HG03442 (cell line): Measurements from ENCODE around the gene TESK2.

Experiments
- ATAC-seq: cut with Tn5 transposase; IDR thresholded peaks from one replicate; pipeline ENCODE4 v1.9.1; 2021; ENCODE audit warnings: mild to moderate bottlenecking, moderate library complexity; ENCODE audit not compliant: unreplicated experiment

TESK2 gene

DNA sequence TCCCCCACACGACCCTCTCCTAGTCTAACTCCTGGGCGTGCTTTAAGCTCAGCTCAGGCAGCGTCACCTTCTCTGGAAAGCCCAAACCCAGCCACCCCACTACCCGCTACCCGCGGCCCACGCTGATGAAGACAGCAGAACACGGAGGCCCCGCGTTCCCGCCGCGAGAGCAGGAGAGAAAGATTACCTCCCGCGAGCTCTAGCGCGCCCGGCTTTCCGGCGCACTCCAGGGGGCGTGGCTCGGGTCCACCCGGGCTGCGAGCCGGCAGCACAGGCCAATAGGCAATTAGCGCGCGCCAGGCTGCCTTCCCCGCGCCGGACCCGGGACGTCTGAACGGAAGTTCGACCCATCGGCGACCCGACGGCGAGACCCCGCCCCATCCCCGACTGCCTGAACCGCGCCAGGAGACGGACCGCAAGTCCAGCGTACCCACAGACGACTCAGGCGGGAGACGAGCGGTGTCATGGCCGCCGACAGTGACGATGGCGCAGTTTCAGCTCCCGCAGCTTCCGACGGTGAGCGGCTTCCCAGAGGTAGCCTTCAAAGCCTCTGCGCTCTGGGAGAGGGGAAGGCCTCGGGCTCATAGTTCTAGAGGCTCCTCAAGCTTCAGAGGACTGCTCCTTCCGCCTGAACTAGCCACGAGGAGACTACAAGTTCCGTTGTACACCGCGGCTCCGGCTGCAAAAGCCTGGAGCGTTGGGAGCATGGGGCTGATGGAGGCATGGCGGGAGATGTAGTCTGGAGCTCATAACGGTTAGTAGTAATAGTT is 151.0 kb downstream of the TESK2 start, which contains the start of the genes MUTYH and TOE1:
Gene MUTYH, minus strand, starts transcription at position 652 of the 770 bp plus-strand sequence. CDS start 5,935 bp downstream, outside the sequence.
Gene TOE1, plus strand, starts transcription at position 382 of the 770 bp plus-strand sequence. Its CDS starts 83 bp downstream, at position 465.
- ATAC-seq = peak; percentile 78

DNA sequence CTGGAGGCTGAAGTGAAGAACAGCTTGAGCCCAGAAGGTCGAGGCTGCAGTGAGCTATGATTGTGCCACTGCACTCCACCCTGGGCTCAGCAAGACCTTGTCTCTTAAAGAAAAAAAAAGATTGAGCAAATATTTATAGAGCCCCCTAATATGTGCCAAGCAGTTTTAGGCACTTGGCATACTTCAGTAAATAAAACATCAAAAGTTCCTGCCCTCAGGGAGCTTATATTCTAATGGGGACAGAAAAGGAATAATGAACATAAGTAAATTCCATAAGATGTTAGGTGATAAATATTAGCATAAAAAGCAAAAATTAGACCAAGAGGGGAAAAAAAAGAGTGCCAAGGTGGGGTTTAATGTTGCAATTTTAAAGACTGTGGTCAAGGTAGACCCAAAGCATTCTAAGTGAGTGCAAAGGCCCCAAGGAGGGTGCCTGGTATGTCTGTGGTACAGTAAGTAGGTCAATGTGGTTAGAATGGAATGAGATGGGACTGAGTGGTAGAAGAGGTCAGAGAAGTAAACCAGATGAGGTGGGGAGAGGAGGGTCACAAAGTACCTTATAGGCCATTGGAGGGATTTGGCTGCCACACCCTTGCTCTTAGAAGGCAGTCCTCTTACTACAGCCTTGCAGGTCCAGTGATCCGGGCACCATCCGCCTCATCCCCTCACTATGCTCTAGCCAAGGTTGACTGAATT is 153.2 kb downstream of the TESK2 start:
- ATAC-seq = no peak

DNA sequence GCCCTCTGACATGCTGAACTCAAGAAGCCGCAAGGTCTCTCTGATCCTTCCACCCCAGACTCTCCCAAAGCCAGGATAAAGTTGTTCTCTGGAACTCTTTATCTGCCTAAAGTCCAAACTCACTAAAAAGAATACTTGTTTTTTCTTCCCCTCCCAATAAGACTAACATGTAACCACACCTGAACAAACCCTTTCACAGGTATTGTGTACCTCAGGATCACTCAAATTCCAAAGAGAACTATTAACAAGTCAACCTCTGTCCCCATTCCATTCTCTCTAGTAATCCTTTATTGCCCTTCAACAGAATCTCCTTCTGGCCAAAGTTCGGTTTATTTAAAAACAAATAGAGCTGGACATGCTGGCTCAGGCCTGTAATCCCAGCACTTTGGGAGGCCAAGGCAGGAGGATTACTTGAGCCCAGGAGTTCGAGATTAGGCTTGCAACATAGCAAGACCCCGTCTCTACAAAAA is 155.1 kb downstream of the TESK2 start:
- no peak for ATAC-seq

DNA sequence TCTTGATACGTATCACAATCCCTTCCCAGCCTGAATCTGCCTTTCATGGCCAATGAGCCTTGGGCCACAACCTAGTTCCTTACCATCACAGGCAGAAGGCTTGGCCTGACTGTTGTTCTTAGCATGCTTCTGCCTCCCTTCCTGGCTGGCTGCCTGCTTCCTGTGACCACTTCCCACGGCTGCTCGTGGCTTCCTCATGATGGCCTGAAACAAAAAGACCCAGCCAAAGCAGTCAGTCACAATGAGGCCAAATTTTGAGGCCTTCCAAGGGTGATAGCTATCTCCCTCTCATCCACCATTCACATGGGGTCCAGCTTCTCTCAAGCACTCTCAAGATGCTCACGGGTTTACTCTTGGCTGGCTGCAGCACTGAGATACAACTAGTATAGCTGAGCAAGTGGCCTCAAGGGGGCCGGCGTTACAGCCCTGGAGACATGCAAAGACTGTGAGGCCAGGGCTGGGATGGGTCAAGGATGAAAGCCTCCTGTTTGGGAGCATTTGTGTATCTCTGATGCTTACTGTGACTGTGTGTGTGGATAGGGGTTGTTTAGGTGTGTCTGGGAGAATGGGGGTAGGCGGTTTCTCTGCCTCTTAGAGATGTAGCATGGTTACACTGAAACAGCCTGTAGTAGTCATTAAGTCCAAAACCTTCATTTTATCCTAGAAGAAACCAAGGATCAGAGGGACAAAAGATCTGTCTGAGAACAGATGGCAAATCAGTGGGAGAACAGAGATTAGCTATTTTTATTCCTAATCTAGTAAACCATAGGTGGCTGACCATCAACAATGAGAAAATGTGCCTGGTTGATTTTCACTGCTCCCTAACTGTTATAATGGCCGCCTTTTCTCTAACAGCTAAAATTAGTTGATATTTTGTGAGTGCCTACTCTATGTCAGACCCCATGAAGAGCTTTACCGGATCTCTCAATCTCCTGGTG is 156.4 kb downstream of the TESK2 start:
- no peak for ATAC-seq

DNA sequence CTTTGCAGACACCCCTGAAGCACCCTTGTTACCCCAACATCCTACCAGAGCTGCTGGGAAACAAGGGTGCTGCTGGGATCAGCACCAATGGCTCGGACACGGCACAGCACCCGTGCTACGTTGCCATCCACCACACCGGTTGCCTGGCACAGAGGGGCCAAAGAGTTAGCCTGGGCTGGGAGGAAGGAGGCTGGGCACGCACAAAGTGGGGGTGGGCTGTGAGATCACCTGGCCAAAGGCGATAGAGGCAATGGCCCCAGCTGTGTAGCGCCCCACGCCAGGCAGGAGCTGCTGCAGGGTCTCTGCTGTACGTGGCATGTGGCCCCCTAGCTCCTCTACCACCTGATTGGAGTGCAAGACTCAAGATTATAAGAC is 158.6 kb downstream of the TESK2 start:
- no peak for ATAC-seq

DNA sequence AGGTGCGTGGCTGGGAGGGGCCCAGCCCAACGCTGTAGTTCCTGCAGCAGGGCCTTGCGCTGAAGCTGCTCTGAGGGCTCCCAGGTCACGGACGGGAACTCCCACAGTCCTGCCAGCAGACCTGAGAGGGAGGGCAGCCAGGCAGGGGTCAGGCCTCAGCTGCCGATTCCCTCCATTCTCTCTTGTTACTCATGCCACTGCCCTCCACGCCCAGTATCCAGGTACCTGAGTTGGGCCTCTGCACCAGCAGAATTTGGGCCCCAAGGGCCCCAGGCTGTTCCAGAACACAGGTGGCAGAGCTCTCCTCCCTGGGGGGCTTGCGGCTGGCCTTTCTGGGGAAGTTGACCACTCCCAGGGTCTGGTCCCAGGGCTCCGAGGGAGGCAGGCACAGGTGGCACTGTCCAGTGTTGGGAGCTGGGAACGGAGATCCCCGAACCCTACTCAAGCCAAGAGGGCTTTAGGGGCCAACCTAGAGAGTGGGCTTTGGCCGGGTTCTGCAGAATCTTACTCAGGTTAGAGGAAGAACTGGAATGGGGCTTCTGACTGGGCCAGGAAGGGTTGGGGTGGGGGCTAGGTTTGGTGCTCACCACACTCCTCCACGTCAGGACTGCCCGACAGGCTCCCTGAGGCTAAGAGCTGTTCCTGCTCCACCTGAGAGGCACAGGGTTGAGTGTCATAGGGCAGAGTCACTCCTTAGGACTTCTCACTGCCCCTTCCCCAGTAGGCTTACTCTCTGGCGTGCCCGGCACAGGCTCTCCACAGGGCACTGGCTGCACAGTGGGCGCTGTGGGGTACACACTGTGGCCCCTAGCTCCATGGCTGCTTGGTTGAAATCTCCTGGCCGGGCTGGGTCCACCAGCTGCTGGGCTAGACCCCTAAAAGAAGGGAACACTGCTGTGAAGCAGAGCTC is 159.3 kb downstream of the TESK2 start:
- no peak for ATAC-seq

DNA sequence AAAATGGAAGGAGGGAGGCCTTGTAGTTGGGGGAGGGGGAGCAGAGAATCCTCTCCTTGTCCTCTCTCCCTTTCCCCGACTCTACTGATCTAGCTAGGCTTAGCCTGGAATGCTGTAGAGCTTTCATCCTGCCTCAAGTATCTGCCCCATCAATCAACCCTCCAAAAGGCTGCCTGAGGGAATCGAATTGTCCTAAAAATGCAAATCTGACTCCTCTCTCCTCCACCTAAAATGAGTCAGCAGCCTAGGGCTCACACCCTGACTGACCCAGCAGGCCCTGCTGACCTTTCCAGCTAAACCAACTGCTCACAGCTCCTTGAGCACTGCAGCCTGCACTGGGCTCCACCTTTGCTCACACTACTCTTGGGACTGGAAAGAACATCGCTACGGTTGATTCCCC is 161.5 kb downstream of the TESK2 start:
- ATAC-seq = no peak

DNA sequence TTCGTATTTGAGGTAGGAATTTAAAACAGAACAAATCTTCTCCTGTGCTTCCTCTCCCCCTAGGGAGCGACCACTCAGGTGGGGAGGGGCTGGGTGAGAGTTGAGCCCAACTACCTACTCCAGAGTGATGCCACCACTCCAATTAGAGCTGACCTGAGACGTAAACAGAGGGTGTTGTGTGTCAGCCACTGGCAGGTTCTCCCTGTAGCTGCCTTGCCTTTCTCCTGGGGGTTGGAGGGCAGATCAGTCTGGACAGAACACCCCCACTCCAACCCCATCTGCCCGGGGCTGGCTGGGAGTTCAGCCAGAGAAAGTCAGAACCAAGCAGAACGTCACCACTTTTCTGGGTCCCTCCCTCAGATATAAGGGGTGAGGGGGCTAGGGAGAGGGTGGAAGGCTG is 162.3 kb downstream of the TESK2 start:
- ATAC-seq = no peak

DNA sequence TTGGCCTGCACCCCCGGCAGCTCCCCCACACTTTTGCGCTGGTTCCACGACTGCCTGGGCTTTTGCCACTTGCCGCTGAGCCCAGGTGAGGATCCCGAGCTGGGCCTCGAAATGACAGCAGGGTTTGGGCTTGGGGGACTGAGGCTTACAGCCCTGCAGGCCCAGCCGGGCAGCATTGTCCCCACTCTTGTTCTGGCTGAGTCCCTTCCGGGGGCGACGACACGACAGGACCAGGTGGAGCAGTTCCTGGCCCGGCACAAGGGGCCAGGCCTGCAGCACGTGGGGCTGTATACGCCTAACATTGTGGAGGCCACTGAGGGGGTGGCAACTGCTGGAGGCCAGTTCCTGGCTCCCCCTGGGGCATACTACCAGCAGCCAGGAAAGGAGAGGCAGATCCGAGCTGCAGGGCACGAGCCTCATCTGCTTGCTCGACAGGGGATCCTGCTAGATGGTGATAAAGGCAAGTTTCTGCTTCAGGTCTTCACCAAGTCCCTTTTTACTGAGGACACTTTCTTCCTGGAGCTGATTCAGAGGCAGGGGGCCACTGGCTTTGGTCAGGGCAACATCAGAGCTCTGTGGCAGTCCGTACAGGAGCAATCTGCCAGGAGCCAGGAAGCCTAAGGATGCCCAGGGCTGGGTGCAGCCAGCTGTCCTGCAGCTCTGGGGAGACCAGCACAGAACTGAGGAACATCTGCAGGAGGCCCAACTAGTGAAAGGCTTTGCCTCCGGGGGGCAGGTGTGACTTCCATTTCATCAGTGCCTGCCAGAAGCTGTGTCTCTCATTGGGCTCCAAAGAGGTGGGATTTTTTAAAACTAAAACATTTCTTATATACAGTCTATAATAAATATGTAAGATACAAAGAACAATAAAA is 163.1 kb downstream of the TESK2 start:
- ATAC-seq = no peak

DNA sequence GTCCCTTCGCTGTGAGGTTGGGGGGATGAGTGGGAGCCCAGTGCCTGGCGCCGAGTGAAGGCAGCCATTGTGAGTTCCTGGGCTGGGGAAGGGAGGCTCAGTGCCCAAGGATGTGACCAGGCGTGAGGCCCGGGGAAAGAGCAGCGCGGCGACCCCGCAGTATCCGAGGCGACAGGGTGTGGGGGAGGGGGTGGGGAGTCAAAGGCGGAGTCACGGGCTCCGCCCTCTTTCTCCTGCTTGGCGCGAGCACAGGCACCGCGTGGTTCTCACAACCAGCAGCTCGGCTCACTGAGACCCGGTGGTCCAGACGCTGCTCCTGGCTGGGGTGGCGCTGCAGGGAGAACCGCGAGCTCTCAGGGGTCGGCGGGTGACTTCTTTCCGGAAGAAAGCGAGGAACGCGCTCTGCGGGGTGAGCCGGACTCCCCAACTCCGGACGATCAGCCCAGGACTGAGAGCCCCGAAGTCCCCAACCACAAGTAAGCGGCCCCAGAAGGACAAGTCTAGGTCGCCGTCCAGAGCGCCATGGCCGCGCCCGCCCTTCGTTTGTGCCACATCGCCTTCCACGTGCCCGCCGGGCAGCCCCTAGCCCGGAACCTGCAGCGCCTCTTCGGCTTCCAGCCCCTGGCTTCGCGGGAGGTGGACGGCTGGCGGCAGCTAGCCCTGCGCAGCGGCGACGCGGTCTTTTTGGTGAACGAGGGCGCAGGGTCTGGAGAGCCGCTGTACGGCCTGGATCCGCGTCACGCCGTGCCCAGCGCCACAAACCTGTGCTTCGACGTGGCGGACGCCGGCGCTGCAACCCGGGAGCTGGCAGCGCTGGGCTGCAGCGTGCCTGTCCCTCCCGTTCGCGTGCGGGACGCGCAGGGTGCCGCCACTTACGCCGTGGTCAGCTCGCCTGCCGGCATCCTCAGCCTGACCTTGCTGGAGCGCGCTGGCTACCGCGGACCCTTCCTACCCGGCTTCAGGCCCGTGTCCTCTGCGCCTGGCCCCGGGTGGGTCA is 164.0 kb downstream of the TESK2 start, which contains the start of gene HPDL:
Gene HPDL, plus strand, starts transcription at position 269 of the 997 bp plus-strand sequence. Its CDS starts 254 bp downstream, at position 523.
- no peak for ATAC-seq

DNA sequence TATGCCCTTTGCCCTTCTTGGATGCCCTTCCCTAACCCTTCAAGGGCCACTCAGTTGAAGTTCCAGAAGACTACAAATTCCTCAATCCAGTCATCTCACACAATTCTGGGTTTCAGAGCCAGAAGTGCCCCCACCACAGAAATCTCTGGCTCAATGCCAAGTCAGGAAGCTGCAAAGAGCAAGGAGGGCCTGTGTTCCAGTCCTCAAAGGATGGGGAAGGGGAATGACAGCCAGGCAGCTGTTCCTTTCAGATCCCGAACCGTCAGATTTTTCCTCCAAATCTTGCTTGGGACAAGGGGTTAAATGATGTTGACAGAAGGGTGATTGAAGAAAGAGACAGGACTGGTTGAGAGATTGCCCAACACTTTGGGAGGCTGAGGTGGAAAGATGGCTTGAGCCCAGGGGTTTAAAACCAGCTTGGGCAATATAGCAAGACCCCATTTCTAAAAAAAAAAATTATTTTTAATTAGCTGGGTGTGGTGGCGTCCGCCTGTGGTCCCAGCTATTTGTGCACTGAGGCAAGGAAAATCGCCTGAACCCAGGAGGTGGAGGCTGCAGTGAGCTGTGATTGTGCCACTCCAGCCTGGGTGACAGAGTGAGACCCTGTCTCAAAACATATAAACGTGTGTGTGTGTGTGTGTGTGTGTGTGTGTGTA is 165.0 kb downstream of the TESK2 start:
- ATAC-seq = no peak

DNA sequence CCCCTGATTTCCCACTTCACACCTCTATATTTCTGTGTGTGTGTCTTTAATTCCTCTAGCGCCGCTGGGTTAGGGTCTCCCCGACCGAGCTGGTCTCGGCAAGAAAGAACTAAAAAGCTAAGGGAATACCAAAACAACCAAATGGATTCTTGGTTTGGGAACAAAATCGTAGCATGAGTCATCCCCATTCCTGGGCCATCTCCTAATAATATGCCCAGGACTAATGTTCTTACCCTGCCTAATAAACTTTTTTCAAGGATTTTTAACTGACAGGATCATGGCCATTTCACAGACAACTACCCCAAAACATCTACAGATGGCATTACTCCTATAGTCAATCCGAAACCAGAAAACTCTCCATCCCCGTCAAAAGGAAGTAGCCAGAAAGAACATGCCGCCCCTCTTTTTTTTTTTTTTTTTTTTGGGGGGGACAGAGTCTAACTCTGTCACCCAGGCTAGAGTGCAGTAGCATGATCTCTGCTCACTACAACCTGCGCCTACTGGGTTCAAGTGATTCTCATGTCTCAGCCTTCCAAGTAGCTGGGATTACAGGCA is 168.4 kb downstream of the TESK2 start:
- no peak for ATAC-seq

DNA sequence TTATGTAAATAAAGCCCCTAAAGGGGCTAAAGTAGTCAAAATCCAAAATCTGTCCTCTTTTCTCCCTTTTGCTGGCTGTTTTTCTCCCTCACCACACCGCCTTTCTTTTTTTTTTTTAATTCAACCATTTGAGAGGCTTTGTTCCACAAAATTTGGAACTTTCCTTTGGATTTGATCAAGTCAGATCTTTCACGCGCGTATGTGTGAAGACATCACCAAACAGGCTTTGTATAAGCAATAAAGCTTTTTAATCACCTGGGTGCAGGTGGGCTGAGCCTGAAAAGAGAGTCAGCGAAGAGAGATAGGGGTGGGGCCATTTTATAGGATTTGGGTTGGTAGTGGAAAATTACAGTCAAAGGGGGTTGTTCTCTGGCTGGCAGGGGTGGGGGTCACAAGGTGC is 169.5 kb downstream of the TESK2 start:
- no peak for ATAC-seq

DNA sequence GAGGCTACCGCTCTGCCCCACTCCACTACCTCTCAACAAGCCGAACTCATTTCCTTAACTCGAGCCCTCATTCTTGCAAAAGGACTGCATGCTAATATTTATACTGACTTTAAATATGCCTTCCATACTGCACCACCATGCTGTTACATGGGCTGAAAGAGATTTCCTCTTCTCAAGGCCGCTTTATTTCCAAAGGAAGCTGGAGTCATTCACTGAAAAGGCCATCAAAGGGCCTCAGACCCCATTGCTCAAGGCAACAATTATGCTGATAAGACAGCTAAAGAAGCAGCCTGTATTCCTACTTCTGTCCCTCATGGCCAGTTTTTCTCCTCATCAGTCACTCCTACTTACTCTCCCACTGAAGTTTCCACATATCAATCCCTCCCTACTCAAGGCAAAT is 171.2 kb downstream of the TESK2 start:
- no peak for ATAC-seq

DNA sequence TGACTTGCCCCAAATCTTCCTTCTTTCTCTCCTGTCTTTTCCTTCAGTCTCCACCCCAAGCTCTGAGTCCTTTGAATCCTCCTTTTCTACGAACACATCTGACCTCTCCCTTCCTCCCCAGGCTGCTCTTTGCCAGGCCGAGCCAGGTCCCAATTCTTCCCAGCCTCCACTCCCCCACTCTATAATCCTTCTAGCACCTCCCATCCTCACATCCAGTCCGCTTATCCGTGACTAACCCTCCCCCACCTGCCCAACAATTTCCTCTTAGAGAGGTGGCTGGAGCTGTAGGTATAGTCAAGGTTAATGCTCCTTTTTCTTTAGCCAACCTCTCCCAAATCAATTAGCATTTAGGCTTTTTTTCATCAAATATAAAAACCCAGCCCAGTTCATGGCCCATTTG is 173.8 kb downstream of the TESK2 start:
- ATAC-seq = no peak

DNA sequence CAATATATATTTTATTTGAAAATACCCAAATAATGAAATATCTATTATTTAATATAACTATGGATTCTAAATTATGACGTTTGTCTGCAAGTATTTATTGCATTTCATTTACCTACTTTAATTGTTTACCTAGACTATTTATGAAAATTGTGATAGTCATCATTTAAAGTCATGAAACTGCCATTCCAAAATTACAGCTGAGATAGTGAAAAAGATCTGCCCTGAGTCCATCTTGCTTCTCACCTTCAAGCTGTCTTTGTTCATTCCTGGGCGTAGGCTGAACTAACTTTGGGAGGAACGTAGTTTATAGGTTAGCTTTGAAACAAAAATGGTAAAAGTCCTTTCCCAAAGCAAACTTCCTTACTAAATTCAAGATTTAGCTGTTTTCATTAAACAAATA is 176.7 kb downstream of the TESK2 start:
- ATAC-seq = no peak

DNA sequence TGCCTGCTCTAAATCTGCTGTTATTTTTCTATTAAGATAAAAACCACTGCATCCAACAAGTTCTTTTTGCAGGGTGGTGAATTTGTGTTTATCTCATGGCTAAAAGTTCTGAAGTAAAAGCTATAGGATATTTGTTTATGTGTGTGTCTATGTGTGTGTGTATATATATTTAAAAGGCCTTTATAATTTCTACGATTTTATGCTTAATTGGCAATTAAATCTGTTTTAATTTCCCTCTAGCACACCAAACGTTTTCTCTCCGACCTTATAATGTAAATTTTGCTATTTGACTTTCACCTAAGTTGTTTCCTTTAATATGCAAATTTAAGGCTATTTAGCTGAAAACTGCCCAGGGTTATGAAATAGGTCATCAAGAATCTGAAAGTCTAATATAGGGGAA is 184.1 kb downstream of the TESK2 start:
- no peak for ATAC-seq
